Mucosa of descending colon (tissue), 3 donors: Measurements from ENCODE around the gene FAM43B. TPM values are rescaled to one million over a fixed set of nuclear protein-coding genes. Genes with fewer than 3 reads are reported as not detected.

Experiments
- ATAC-seq: fragments of 200-7000 bp; cut with Tn5 transposase; one replicate; pipeline ENCODE4 v1.9.1; 2020; ENCODE audit warnings: mild to moderate bottlenecking, moderate library complexity
- DNase-seq, 3 donors: peaks; one replicate each; pipeline ENCODE4 v3.0.0-alpha.2; 2020
- H3K36me3 ChIP-seq: fragments of 200-600 bp; one replicate; pipeline ENCODE4 v1.8.0; 2021; ENCODE audit warnings: low read depth, mild to moderate bottlenecking
- H3K4me1 ChIP-seq: fragments of 200-600 bp; one replicate; pipeline ENCODE4 v1.8.0; 2021; ENCODE audit warnings: low read depth, mild to moderate bottlenecking
- H3K4me3 ChIP-seq: fragments of 200-600 bp; one replicate; pipeline ENCODE4 v1.8.0; 2021; ENCODE audit warnings: mild to moderate bottlenecking
- H3K9me3 ChIP-seq: fragments of 200-600 bp; one replicate; pipeline ENCODE4 v1.8.0; 2021; ENCODE audit warnings: mild to moderate bottlenecking
- CTCF ChIP-seq: fragments of 200-600 bp; IDR thresholded peaks from one replicate; pipeline ENCODE4 v1.8.0; 2022; ENCODE audit warnings: antibody characterized with exemption, mild to moderate bottlenecking
- intact Hi-C, 2 donors: fragments of 100-400 bp; cut with DNase I in 1 of 2; cut with micrococcal nuclease in 1 of 2; formaldehyde crosslinking; loops; one replicate each; pipeline versions ENCODE4 v1.11.0 to v1.11.1; 2022; cut with DNase I, micrococcal nuclease
- total RNA-seq, 3 donors: library from RNA; stranded (reverse); fragmentation: NEBNext Ultra II Directional in 2 of 3; extraction: Animal tissue kit (Norgen Biotek cat#: 25700) in 2 of 3; gene quantifications; one replicate each; pipeline versions ENCODE4 v1.2.1 to v1.2.4, GENCODE V29; 2021 to 2023
- donor health status: DM: no; HTN: no; CAD: no; lungs with moderate emphysema.
- donor health status: DM: no; HTN: no; CAD: no.
- donor health status: DM: no; HTN: yes; CAD: no.

FAM43B gene
- total RNA-seq, 3 donors from 2014 or later = 0.14 to 0.92 (median 0.43) TPM

- no peaks in the 10 kb centered on the region for H3K4me1 ChIP-seq
- intact Hi-C loops = no loop called here
- no peak overlapping the region for H3K4me3 ChIP-seq
- DNase-seq (no peak), ATAC-seq (no peak)
- H3K36me3 ChIP-seq = no peaks in the 10 kb centered on the region
- no peak for TF ChIP-seq CTCF
- no peaks in the 10 kb centered on the region for H3K9me3 ChIP-seq
Observed at GRCh38 chr1:20596106-20596505, 43.7 kb downstream of the FAM43B start.

GRCh38 chr1:20597650-20598049 is 45.3 kb downstream of the FAM43B start:
- no peaks in the 10 kb centered on the region for H3K36me3 ChIP-seq
- DNase-seq = no peak
- no peak for TF ChIP-seq CTCF
- H3K4me3 ChIP-seq = no peak overlapping the region
- intact Hi-C loops = no loop called here
- no peaks in the 10 kb centered on the region for H3K4me1 ChIP-seq
- H3K9me3 ChIP-seq = no peaks in the 10 kb centered on the region
- ATAC-seq = no peak

GRCh38 chr1:20600156-20600555 is 47.8 kb downstream of the FAM43B start:
- peak in 2 of 3 donors; percentile 43 to 63 for DNase-seq
- TF ChIP-seq CTCF = no peak
- Histone ChIP-seq H3K4me1 (peaks cover 5% of the 10 kb centered on the region), H3K4me3 (no peak overlapping the region), H3K9me3 (no peaks in the 10 kb centered on the region), H3K36me3 (no peaks in the 10 kb centered on the region)
- intact Hi-C loops = no loop called here
- peak; percentile 40 for ATAC-seq

GRCh38 chr1:20601129-20601825 is 48.9 kb downstream of the FAM43B start:
- no peak for ATAC-seq
- no peaks in the 10 kb centered on the region for H3K36me3 ChIP-seq
- intact Hi-C loops = no loop called here
- DNase-seq = no peak
- H3K4me1 ChIP-seq = peaks cover 5% of the 10 kb centered on the region
- no peaks in the 10 kb centered on the region for H3K9me3 ChIP-seq
- no peak overlapping the region for H3K4me3 ChIP-seq
- TF ChIP-seq CTCF = no peak

- no peaks in the 10 kb centered on the region for H3K36me3 ChIP-seq
- DNase-seq (no peak), ATAC-seq (no peak)
- peaks cover 5% of the 10 kb centered on the region for H3K4me1 ChIP-seq
- H3K4me3 ChIP-seq = no peak overlapping the region
- TF ChIP-seq CTCF = no peak
- no peaks in the 10 kb centered on the region for H3K9me3 ChIP-seq
- intact Hi-C loops = no loop called here
Observed at GRCh38 chr1:20602851-20603450, 50.6 kb downstream of the FAM43B start.
